Stimulated activated CD8-positive, alpha-beta memory T cell treated with anti-CD3 and anti-CD28 coated beads, Interleukin-4, amount 100 ng/mL, for 4 hours (primary cell): ENCODE results near the gene HIBADH.
"Not testable (repeated sequence)": the region's sequence is repeated elsewhere in the genome, so short reads cannot be mapped to it uniquely, and the experiment has no call there.

Experiments
- DNase-seq, 2 donors: peaks; one replicate each; pipeline ENCODE4 v3.0.0-alpha.2; 2020; ENCODE audit warnings: low read depth in 2 of 2, low spot score in 1 of 2

Gene HIBADH

GRCh38 chr7:27510541-27510940, 152.1 kb downstream of the HIBADH start:
- DNase-seq: no peak

- not testable (repeated sequence) for DNase-seq
These were observed 160.8 kb downstream of the HIBADH start for GRCh38 chr7:27501879-27502278.

DNA sequence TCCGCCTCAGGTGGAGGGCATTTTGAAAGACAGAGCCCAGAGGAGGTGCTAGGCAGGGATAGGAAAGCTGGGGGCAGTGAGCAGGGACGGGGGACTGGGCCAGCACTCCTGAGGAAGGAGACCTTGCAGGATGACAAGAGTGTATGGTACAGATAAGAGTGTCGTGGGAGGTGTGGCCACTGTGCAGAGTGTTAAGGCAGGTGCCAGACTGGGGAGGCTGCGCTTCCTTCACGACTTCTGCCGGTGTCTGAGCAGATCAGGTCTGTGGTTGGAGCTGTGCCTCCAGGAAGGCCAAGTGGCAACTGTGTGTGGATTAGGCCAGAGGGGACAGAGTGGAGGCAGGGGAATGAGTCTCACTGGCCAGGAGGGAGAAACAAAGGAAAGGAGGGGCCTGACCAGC, 161.7 kb downstream of the HIBADH start:
- DNase-seq: no peak

DNA sequence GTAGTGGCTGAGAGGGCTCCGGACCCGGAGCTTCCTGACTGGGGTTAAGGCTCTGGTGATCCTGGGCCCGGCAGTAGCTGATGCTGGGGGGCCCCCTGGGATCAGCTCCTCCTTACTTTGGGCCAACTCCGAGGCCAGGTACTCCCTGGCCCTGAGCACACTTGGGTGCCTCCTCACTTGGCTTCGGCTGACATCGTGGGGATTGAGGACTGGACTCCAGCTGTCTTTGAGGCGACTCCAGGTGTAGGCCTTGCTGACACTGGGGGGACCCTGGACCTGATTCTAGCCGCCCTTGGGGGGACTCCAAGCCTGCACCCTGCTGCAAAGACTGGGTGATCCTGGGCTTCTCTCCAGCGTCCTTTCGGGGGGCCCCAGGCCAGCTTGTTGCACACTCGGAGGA, 170.5 kb downstream of the HIBADH start:
- no peak for DNase-seq

- no peak for DNase-seq
These were observed 171.1 kb downstream of the HIBADH start for GRCh38 chr7:27491534-27491933.

DNA sequence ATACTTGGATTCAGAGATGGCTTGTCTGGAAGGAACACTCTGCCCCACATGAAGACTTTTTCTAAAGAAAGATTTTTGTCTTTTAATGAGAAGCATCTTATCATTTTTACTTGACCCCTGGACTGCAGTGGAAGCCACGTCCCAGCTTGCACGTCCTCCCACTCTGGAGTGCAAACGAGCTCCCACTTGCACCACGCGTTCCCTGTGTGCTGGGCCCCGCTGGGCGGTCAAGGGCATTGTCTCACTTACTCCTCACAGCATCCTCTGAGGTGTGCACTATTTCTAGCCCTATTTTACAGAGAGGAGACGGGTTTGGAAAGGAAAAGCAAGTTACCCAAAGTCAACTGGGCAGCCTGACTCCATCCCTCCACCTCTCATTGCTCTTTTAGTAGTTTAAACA, 175.2 kb downstream of the HIBADH start:
- DNase-seq: no peak

DNA sequence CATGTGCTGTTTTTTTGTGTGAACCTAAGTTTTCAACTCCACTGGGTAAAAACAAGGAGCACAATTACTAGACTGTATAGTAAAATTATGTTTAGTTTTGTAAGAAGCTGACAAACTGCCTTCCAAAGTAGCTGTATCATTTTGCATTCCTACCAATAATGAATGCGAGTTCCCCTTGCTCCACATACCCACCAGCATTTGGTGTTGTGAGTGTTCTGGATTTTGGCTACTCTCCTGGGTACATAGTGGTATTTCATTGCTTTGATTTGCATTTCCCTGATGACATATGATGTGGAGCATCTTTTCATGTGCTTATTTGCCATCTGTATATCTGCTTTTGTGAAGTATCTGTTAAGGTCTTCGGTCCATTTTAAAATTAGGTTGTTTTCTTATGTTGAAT, 178.2 kb downstream of the HIBADH start:
- no peak for DNase-seq

- DNase-seq: no peak
These were observed 180.5 kb downstream of the HIBADH start for GRCh38 chr7:27482219-27482618.

DNA sequence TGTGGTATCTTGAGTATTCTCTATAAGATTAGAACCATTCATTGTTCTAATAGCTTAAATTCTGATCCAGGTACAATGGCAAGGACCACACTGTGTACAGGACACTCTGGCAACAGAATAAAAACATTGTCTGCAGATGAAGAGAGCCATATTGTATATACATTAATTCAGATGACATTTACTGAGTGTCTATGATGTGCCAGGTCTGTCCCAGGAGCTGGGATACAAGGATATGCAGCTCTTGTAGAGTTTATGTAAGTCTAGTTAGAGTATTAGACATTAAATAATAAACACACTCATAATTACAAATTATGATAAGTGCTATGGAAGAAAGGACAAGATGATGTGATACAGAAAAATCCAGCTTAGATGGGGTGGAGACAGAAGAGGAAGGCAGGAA, 184.1 kb downstream of the HIBADH start:
- no peak for DNase-seq

GRCh38 chr7:27478084-27478483, 184.6 kb downstream of the HIBADH start:
- DNase-seq: no peak

- no peak for DNase-seq
These were observed 186.2 kb downstream of the HIBADH start for GRCh38 chr7:27476493-27476892.
